ENCODE measurements around the gene GRPEL2. TPM values are rescaled to one million over a fixed set of nuclear protein-coding genes. Genes with fewer than 3 reads are reported as not detected.

Gene GRPEL2
- total and polyA plus RNA-seq, 3 donors from 2014 or later = 11.6 to 14.3 (median 13.3) TPM

DNA sequence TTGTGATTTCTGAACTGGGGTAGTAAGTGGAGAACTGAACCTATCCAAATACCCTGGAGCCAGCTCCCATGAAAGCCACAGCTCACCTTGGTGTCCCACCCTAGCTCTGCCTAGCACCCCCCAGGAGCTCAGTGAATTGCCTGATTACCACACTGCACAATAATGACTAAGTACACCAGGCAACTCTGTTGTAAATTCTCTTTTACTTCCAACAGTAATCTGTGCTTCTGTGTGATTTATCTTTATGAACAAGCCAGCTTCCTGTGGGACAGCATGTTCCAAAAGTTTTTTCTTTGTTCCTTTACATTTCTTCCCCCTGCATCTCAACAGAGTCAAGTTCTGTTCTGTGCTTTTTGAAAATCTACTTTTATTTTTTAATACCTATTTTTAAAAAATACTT lies 22.1 kb upstream of the GRPEL2 start:
- intact Hi-C loops (cut with DNase I; ENCODE audit: low total_unique reads) = loop anchor here (10.0 kb wide), 1 partner anchor 232 kb away; the partner anchor contains the start of gene CSNK1A1
- no peaks in the 10 kb centered on the region for H3K27me3 ChIP-seq
- DNase-seq = no peak
- no peaks in the 10 kb centered on the region for H3K36me3 ChIP-seq (ENCODE audit: low read depth, missing control alignments)
- H3K4me3 ChIP-seq = no peak overlapping the region
- no peak for TF ChIP-seq POLR2A (IDR thresholded peaks at IDR 0.05)
- peak overlapping the region in 1 of 2 donors; percentile 0 for H3K27ac ChIP-seq
- no peaks in the 10 kb centered on the region for H3K9me3 ChIP-seq
- H3K4me1 ChIP-seq = peaks cover 9% of the 10 kb centered on the region

DNA sequence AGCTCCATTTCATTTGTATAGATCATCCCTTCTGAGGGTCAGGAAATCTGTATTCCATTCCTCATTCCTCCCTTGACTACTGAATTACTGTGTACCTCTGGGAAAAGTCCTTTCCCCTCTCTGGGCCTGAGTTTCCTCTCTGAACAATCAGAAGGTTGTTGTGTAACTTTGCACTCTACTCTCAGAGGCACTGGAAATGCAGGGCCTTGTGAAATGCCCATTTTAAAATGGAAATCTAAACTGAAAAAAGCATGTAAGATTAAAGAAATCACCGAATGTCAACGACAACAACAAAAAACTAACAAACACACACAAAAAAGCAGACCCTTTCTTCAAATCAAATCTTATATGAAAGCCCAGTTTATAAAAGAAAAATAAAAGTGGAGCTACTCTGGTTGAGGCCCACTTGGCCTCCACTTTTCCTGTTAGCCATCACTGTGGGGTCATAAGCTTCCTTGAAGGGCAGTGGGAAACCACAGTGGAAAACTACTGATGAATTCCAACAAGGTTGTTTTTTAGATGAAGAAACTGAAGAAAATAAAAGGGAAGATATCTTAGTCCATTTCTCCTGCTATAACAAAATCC lies 21.6 kb upstream of the GRPEL2 start:
- Histone ChIP-seq H3K27me3 (no peaks in the 10 kb centered on the region), H3K9me3 (no peaks in the 10 kb centered on the region), H3K36me3 (ENCODE audit: low read depth, missing control alignments) (no peaks in the 10 kb centered on the region), H3K4me1 (peaks cover 9% of the 10 kb centered on the region), H3K27ac (no peak overlapping the region), H3K4me3 (no peak overlapping the region)
- DNase-seq = no peak
- 94 to 98% methylated on average over 2 of the region's 2 CpGs for WGBS, 2 donors
- no peak for TF ChIP-seq POLR2A (IDR thresholded peaks at IDR 0.05)
- TF ChIP-seq, protein P1, sequence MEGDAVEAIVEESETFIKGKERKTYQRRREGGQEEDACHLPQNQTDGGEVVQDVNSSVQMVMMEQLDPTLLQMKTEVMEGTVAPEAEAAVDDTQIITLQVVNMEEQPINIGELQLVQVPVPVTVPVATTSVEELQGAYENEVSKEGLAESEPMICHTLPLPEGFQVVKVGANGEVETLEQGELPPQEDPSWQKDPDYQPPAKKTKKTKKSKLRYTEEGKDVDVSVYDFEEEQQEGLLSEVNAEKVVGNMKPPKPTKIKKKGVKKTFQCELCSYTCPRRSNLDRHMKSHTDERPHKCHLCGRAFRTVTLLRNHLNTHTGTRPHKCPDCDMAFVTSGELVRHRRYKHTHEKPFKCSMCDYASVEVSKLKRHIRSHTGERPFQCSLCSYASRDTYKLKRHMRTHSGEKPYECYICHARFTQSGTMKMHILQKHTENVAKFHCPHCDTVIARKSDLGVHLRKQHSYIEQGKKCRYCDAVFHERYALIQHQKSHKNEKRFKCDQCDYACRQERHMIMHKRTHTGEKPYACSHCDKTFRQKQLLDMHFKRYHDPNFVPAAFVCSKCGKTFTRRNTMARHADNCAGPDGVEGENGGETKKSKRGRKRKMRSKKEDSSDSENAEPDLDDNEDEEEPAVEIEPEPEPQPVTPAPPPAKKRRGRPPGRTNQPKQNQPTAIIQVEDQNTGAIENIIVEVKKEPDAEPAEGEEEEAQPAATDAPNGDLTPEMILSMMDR (IDR thresholded peaks at IDR 0.05) = no peak
- intact Hi-C loops (cut with DNase I; ENCODE audit: low total_unique reads) = loop anchor here (10.0 kb wide), 1 partner anchor 231 kb away; the partner anchor contains the start of gene CSNK1A1

DNA sequence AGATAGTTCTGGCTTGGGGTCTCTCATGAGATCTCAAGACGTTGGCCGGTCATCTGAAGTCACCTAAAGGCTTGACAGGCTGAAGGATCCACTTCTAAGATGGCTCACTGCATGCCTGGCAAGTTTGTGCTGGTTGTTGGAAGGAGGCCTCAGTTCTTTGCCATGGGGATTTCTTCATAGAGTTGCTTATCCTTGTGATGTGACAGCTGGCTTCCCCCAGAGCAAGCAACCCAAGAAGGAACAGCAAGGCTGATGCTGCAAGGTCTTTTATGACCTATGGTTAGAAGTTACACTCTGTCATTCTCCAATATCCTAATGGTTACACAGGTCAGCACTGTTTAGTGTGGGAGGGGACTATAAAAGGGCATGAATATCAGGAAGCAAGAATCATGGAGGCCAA lies 20.7 kb upstream of the GRPEL2 start:
- Histone ChIP-seq H3K27ac (no peak overlapping the region), H3K36me3 (ENCODE audit: low read depth, missing control alignments) (no peaks in the 10 kb centered on the region), H3K27me3 (no peaks in the 10 kb centered on the region), H3K4me3 (no peak overlapping the region), H3K9me3 (no peaks in the 10 kb centered on the region), H3K4me1 (peaks cover 9% of the 10 kb centered on the region)
- TF ChIP-seq POLR2A (IDR thresholded peaks at IDR 0.05) = no peak
- TF ChIP-seq, protein P1 (IDR thresholded peaks at IDR 0.05) = no peak
- no peak for DNase-seq
- intact Hi-C loops (cut with DNase I; ENCODE audit: low total_unique reads) = loop anchor here (10.0 kb wide), 1 partner anchor 230 kb away; the partner anchor contains the start of gene CSNK1A1
- WGBS, 2 donors = 92 to 100% methylated on average over 2 of the region's 2 CpGs

DNA sequence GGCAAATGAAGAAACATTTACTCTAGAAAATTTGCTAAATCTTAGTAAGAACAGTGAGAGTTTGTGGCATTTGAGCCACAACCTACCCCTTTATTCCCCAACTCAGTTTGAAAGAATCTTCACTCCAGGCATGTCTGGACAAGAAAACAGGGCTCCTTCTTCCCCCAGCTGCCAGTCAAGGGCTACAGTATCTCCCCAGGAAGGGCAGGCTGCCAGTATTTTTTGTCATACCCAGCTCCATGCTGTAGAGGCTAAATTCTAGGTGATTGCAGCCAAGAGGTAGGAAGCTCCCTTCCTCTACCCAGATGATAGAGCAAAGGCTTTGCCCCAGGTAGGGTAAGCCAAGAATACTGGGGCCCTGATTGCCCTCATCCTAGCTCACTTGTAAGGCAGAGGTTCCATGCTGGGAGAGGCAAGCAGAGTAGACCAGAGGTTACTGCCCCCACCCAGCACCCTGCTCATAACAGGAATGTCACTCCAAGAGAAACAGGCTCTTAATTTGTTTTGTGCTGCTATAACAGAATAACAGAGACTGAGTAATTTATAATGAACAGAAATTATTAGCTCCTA lies 20.0 kb upstream of the GRPEL2 start:
- TF ChIP-seq, protein P1 (IDR thresholded peaks at IDR 0.05) = no peak
- TF ChIP-seq POLR2A (IDR thresholded peaks at IDR 0.05) = no peak
- no peak for DNase-seq
- no peaks in the 10 kb centered on the region for H3K27me3 ChIP-seq
- no peaks in the 10 kb centered on the region for H3K9me3 ChIP-seq
- H3K4me3 ChIP-seq = no peak overlapping the region
- no peak overlapping the region for H3K27ac ChIP-seq
- intact Hi-C loops (cut with DNase I; ENCODE audit: low total_unique reads) = loop anchor here (10.0 kb wide), 1 partner anchor 230 kb away; the partner anchor contains the start of gene CSNK1A1
- H3K4me1 ChIP-seq = peaks cover 9% of the 10 kb centered on the region
- no peaks in the 10 kb centered on the region for H3K36me3 ChIP-seq (ENCODE audit: low read depth, missing control alignments)

DNA sequence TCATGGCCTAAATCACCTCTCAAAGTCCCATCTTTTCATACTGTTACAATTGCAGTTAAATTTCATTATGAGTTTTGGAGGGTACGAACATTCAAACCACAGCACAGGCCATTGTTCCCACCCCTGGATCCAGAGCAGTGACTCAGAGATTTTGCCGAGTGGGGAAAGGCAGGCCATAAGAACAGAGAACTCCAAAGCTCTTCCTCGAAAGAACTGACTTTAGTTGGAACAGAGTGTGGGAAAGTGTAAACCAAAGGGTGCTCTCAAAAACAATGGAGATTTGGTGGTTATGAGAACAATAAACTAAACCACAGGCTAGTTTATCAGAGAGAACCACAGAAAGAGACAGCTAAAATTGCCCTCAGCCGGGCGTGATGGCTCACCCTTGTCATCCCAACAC lies 19.4 kb upstream of the GRPEL2 start:
- no peaks in the 10 kb centered on the region for H3K36me3 ChIP-seq (ENCODE audit: low read depth, missing control alignments)
- TF ChIP-seq, protein P1 (IDR thresholded peaks at IDR 0.05) = no peak
- TF ChIP-seq POLR2A (IDR thresholded peaks at IDR 0.05) = no peak
- peaks cover 4% of the 10 kb centered on the region for H3K4me1 ChIP-seq
- intact Hi-C loops (cut with DNase I; ENCODE audit: low total_unique reads) = loop anchor here (10.0 kb wide), 1 partner anchor 229 kb away; the partner anchor contains the start of gene CSNK1A1
- H3K9me3 ChIP-seq = no peaks in the 10 kb centered on the region
- H3K27me3 ChIP-seq = no peaks in the 10 kb centered on the region
- no peak overlapping the region for H3K4me3 ChIP-seq
- WGBS, 2 donors = 92 to 99% methylated on average over 5 of the region's 5 CpGs
- no peak overlapping the region for H3K27ac ChIP-seq
- DNase-seq = no peak
